OCI-LY7 (cell line): ENCODE measurements around the gene METTL21C. TPM values are rescaled to one million over a fixed set of nuclear protein-coding genes. Genes with fewer than 3 reads are reported as not detected.

Experiments used
- BruUV-seq: library from RNA; stranded (reverse); fragments of 400-500 nt; replicated peaks from 2 replicates; lab custom pipeline; 2021; lab: Mats Ljungman, UMichigan
- CTCF ChIA-PET: fragments of 300-600 bp; sonication (Branson Sonifier 250); formaldehyde crosslinking; loops from one replicate; lab custom pipeline; 2022; ENCODE audit warnings: antibody characterized with exemption; ENCODE audit not compliant: unreplicated experiment; lab: Charles Lee
- POLR2A ChIA-PET: fragments of 300-600 bp; sonication (Branson Sonifier 250); formaldehyde crosslinking; loops from one replicate; lab custom pipeline; 2022; ENCODE audit warnings: antibody characterized with exemption; lab: Charles Lee
- DNase-seq: peaks from one replicate; pipeline ENCODE4 v3.0.0-alpha.2; 2015; ENCODE audit warnings: low spot score
- H2AFZ ChIP-seq: fragments of 200-600 bp; sonication (generic), shearing (Covaris generic); 2 replicates; pipeline ENCODE4 v1.6.1; 2014; ENCODE audit warnings: mild to moderate bottlenecking, antibody characterized with exemption, low read length, moderate library complexity
- H3K27ac ChIP-seq: fragments of 200-600 bp; sonication (generic); 2 replicates; pipeline ENCODE4 v1.5.1; 2014; ENCODE audit warnings: mixed run types, low read depth, mild to moderate bottlenecking, moderate library complexity, low read length, inconsistent platforms; ENCODE audit not compliant: poor library complexity, severe bottlenecking
- H3K36me3 ChIP-seq: fragments of 200-600 bp; sonication (generic); 2 replicates; pipeline ENCODE4 v1.6.1; 2014; ENCODE audit warnings: mild to moderate bottlenecking, antibody characterized with exemption, low read length, moderate library complexity, mixed read lengths; ENCODE audit not compliant: insufficient read depth
- H3K4me1 ChIP-seq: fragments of 200-600 bp; sonication (generic); 2 replicates; pipeline ENCODE4 v1.5.1; 2014; ENCODE audit warnings: mild to moderate bottlenecking, low read length; ENCODE audit not compliant: insufficient read depth, poor library complexity, severe bottlenecking
- H3K4me2 ChIP-seq: fragments of 200-600 bp; sonication (generic); 2 replicates; pipeline ENCODE4 v1.6.1; 2014; ENCODE audit warnings: mild to moderate bottlenecking, low read length
- H3K4me3 ChIP-seq: fragments of 200-600 bp; sonication (generic); 2 replicates; pipeline ENCODE4 v1.5.1; 2014; ENCODE audit warnings: mild to moderate bottlenecking, low read depth, low read length; ENCODE audit not compliant: poor library complexity, severe bottlenecking
- H3K79me2 ChIP-seq: fragments of 200-600 bp; sonication (generic); 2 replicates; pipeline ENCODE4 v1.6.1; 2016; ENCODE audit warnings: low read depth, mild to moderate bottlenecking, low read length, moderate library complexity, mixed read lengths; ENCODE audit not compliant: insufficient read depth
- H3K9me2 ChIP-seq: fragments of 200-600 bp; sonication (generic); 2 replicates; pipeline ENCODE4 v1.6.1; 2016; ENCODE audit warnings: mild to moderate bottlenecking, low read length, mixed read lengths; ENCODE audit not compliant: insufficient read depth
- H3K9me3 ChIP-seq: fragments of 200-600 bp; sonication (generic); 2 replicates; pipeline ENCODE4 v1.6.1; 2014; ENCODE audit warnings: mild to moderate bottlenecking, mixed run types, low read length, mixed read lengths
- H4K20me1 ChIP-seq: fragments of 200-600 bp; sonication (generic); 2 replicates; pipeline ENCODE4 v1.6.1; 2014; ENCODE audit warnings: mild to moderate bottlenecking, antibody characterized with exemption, low read length, moderate library complexity, mixed read lengths; ENCODE audit not compliant: insufficient read depth
- CTCF ChIP-seq: fragments of 200-600 bp; sonication (generic); conservative IDR thresholded peaks from 2 replicates; pipeline ENCODE4 v1.5.1; 2014; ENCODE audit warnings: mild to moderate bottlenecking, antibody characterized with exemption, low read length, moderate library complexity, mixed read lengths
- EZH2phosphoT487 ChIP-seq: fragments of 200-600 bp; sonication (generic); IDR thresholded peaks from 2 replicates; pipeline ENCODE4 v1.6.1; 2018; ENCODE audit warnings: low read depth, borderline replicate concordance, mild to moderate bottlenecking, mixed run types, antibody characterized with exemption, low read length, moderate library complexity, mixed read lengths
- intact Hi-C: fragments of 100-400 bp; cut with micrococcal nuclease; formaldehyde crosslinking; loops from one replicate; pipeline ENCODE4 v1.10.0; 2022; ENCODE audit not compliant: unreplicated experiment
- total RNA-seq, 2 experiments: library from RNA; depleted of rRNA in 1 of 2; stranded (reverse); fragments of >200 nt in 1 of 2; shearing (Covaris generic) in 1 of 2; gene quantifications; 2 replicates each; pipeline ENCODE4 v1.2.3, GENCODE V29; 2014 to 2022

Gene METTL21C
- total RNA-seq, 2 experiments from 2014 or later = not detected

- ChIA-PET CTCF (no interaction called here), POLR2A (no interaction called here)
Observed at GRCh38 chr13:102670130-102670529, 24.7 kb downstream of the METTL21C start.

GRCh38 chr13:102667911-102668310, 26.9 kb downstream of the METTL21C start:
- H3K9me3 ChIP-seq = no peaks in the 10 kb centered on the region
- H3K27ac ChIP-seq = no peak overlapping the region
- no peak overlapping the region for H3K4me3 ChIP-seq
- no peak overlapping the region for H3K4me2 ChIP-seq
- H4K20me1 ChIP-seq = no peaks in the 10 kb centered on the region
- DNase-seq = no peak
- CTCF ChIA-PET = no interaction called here
- no peaks in the 10 kb centered on the region for H3K4me1 ChIP-seq
- BruUV-seq = no TSS peak
- POLR2A ChIA-PET = interaction anchor here (0.6 kb wide), 1 partner anchor 35 kb away, joined by 3 read pairs; no protein-coding TSS in a partner anchor
- H3K9me2 ChIP-seq = no peaks in the 10 kb centered on the region
- peaks cover 65% of the 10 kb centered on the region for H3K36me3 ChIP-seq
- no peak overlapping the region for H2AFZ ChIP-seq
- no peaks in the 10 kb centered on the region for H3K79me2 ChIP-seq
- intact Hi-C loops = no loop called here
- TF ChIP-seq EZH2phosphoT487 = no peak

More at GRCh38 chr13:102670130-102670529, 24.7 kb downstream of the METTL21C start:
- intact Hi-C loops = no loop called here
- no TSS peak for BruUV-seq
- Histone ChIP-seq H3K4me3 (no peak overlapping the region), H3K4me1 (no peaks in the 10 kb centered on the region), H4K20me1 (no peaks in the 10 kb centered on the region), H3K27ac (no peak overlapping the region), H3K36me3 (peaks cover 59% of the 10 kb centered on the region), H3K9me2 (no peaks in the 10 kb centered on the region), H3K9me3 (no peaks in the 10 kb centered on the region), H3K4me2 (no peak overlapping the region), H2AFZ (no peak overlapping the region), H3K79me2 (no peaks in the 10 kb centered on the region)
- TF ChIP-seq EZH2phosphoT487 (no peak), CTCF (no peak)
- no peak for DNase-seq

- intact Hi-C loops = no loop called here
- H3K4me1 ChIP-seq = no peaks in the 10 kb centered on the region
- no peak overlapping the region for H3K27ac ChIP-seq
- no peaks in the 10 kb centered on the region for H3K9me3 ChIP-seq
- DNase-seq = no peak
- no peaks in the 10 kb centered on the region for H3K79me2 ChIP-seq
- no peak for TF ChIP-seq CTCF
- no peak for TF ChIP-seq EZH2phosphoT487
- POLR2A ChIA-PET = interaction anchor here (0.6 to 0.7 kb wide), 2 partner anchors 76 to 609 kb away, joined by 3 to 6 read pairs; no protein-coding TSS in a partner anchor
- H3K9me2 ChIP-seq = no peaks in the 10 kb centered on the region
- H3K36me3 ChIP-seq = peaks cover 67% of the 10 kb centered on the region
- BruUV-seq = no TSS peak
- CTCF ChIA-PET = no interaction called here
- no peak overlapping the region for H3K4me3 ChIP-seq
- no peak overlapping the region for H2AFZ ChIP-seq
- no peak overlapping the region for H3K4me2 ChIP-seq
- H4K20me1 ChIP-seq = no peaks in the 10 kb centered on the region
Observed at GRCh38 chr13:102667023-102667422, 27.8 kb downstream of the METTL21C start.
